Cardiac fibroblast (primary cell): Measurements from ENCODE around the gene SPEN.

Source experiments
- DNase-seq, 2 donors: peaks; one replicate each; pipeline versions ENCODE4 v3.0.0 to v3.0.0-alpha.2; 2010; ENCODE audit warnings: low read depth in 2 of 2
- H3K4me3 ChIP-seq, 2 donors: replicated peaks in 1 of 2; 1 replicate in 1 of 2; 2 replicates in 1 of 2; pipeline ENCODE4 v1.5.1; 2011; ENCODE audit warnings: low read depth in 2 of 2, low read length in 2 of 2, mild to moderate bottlenecking in 2 of 2, moderate library complexity in 1 of 2
- CTCF ChIP-seq: IDR thresholded peaks from one replicate; pipeline ENCODE4 v1.5.1; 2011; ENCODE audit warnings: low read depth, mild to moderate bottlenecking, low read length, inconsistent platforms

The SPEN gene

DNA sequence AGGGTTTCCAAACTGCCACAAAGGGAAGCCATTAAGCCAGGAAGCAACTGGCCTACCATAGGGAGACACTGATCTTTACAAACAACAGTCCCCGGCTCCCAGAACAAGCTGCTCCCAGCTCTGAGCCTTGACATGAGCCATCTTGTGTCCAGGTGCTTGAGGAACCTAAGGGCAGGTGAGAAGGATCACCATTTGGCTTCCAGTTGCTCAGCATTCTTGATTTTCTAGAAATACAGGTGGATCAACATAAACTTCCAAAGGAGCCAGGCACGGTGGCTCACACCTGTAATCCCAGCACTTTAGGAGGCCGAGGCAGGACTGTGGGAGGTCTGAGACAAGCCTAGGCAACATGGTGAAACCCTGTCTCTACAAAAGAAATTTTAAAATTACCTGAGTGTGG lies 106.8 kb downstream of the SPEN start:
- no peak for TF ChIP-seq CTCF
- DNase-seq = no peak
- no peak overlapping the region for H3K4me3 ChIP-seq

- no peak for TF ChIP-seq CTCF
- no peak for DNase-seq
- H3K4me3 ChIP-seq = no peak overlapping the region
Observed at GRCh38 chr1:15955552-15955951, 108.0 kb downstream of the SPEN start.

DNA sequence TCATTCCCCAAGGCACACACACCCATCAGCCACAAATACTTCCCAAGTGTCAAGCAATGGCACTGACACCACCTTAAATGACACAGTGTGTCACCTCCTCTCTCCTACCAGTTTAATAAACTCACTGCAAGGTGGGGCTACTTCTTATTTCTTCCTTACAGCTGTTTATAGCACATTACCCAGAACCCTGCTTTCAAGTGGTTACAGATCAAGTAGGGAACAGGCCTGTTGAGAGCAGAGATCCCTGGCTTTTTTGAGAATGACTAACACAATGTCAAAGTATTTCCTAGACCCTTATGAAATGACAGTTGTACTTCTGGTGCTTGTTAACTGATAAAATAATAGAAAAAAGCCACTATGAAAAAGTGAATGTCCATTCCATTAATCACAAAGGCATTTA lies 108.6 kb downstream of the SPEN start:
- TF ChIP-seq CTCF = no peak
- peak; percentile 48 to 63 for DNase-seq
- no peak overlapping the region for H3K4me3 ChIP-seq

DNA sequence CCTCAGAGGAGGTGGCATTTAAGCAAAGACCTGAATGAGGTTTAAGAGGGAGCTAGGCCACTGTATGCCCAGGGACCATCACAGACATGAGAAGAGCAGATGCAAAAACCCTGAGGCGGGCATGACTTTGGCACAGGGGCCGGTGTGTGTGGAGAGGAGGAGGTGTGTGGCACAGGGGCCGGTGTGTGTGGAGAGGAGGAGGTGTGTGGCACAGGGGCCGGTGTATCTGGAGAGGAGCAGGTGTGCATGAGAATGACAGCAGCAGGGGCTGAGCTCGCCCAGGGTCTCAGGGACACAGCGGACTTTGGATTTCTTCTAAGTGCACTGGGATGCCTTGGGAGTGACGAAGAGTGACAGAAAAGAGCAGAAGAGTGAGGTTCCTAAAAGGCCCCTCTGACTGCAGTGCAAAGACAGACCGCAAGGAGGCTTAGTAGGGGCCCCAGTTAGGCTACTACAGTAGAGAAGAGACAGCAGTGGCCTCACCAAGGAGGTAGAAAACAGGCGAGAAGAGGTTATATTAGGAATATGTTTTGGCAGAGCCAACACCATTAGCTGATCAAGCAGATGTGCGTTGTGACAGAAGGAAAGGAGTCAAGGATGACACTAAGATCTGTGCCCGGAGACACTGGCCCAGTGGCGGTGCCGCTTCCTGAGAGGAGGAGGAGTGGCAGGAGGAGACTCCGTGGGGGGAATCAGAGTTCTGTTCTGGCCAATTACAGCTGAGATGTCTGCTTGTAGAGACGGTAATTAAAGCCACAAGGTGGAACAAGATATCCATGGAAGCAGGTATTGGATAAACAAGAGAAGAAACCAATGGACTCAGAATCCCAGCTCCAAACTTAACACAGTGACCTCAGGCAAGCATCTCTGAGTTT lies 110.0 kb downstream of the SPEN start:
- TF ChIP-seq CTCF = peak; percentile 44
- no peak overlapping the region for H3K4me3 ChIP-seq
- DNase-seq = no peak

DNA sequence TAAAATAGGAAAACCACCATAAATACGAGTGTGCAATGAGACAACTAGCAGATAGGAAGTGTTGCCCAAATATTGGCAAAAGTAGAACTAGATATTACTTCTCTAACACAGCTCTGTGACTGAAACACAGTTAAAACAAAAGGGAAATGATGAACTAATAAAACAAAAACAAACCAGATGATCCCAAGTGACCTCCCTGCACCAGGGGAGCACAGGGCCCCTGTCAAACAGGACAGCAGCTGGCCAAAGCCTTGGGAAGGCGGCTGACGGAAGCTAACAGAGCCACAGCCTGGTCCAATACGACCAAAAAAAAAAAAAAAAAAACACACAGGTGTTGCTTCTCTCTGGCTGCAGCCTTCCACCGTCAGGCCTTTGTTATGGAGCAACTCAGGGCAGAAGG lies 110.6 kb downstream of the SPEN start:
- H3K4me3 ChIP-seq = no peak overlapping the region
- DNase-seq = no peak
- no peak for TF ChIP-seq CTCF

- H3K4me3 ChIP-seq = no peak overlapping the region
- DNase-seq = peak; percentile 26 to 61
- no peak for TF ChIP-seq CTCF
Observed at GRCh38 chr1:15958793-15959192, 111.3 kb downstream of the SPEN start.
